Activated CD8-positive, alpha-beta T cell treated with anti-CD3 and anti-CD28 coated beads for 36 hours (primary cell): Measurements from ENCODE around the gene MAPK9. TPM values are rescaled to one million over a fixed set of nuclear protein-coding genes. Genes with fewer than 3 reads are reported as not detected.
"Not testable (repeated sequence)": the region's sequence is repeated elsewhere in the genome, so short reads cannot be mapped to it uniquely, and the experiment has no call there.

Source experiments
- ATAC-seq: fragments of 200-7000 bp; cut with Tn5 transposase; one replicate; pipeline ENCODE4 v1.10.0; 2021; ENCODE audit warnings: mild to moderate bottlenecking, moderate library complexity
- CTCF ChIA-PET: fragments of 350-600 bp; sonication (Branson Sonifier 250); formaldehyde crosslinking; loops from one replicate; lab custom pipeline; 2021; ENCODE audit warnings: antibody characterized with exemption; lab: Charles Lee
- POLR2A ChIA-PET: fragments of 350-600 bp; sonication (Branson Sonifier 250); formaldehyde crosslinking; loops from one replicate; lab custom pipeline; 2021; ENCODE audit warnings: antibody characterized with exemption; lab: Charles Lee
- DNase-seq: peaks from one replicate; pipeline ENCODE4 v3.0.0-alpha.2; 2020
- H3K27ac Mint-ChIP-seq: one replicate; pipeline ENCODE4 v1.8.0; 2021; ENCODE audit warnings: mild to moderate bottlenecking, mixed read lengths
- H3K27me3 Mint-ChIP-seq: one replicate; pipeline ENCODE4 v1.8.0; 2021; ENCODE audit warnings: mixed read lengths
- H3K36me3 Mint-ChIP-seq: one replicate; pipeline ENCODE4 v1.8.0; 2021; ENCODE audit warnings: low read depth, mixed read lengths
- H3K4me1 Mint-ChIP-seq: one replicate; pipeline ENCODE4 v1.8.0; 2021; ENCODE audit warnings: low read depth, mixed read lengths
- H3K4me3 Mint-ChIP-seq: one replicate; pipeline ENCODE4 v1.8.0; 2021; ENCODE audit warnings: mild to moderate bottlenecking, moderate library complexity, mixed read lengths
- H3K9me3 Mint-ChIP-seq: one replicate; pipeline ENCODE4 v1.8.0; 2021; ENCODE audit warnings: mixed read lengths
- CTCF ChIP-seq: fragments of 200-600 bp; IDR thresholded peaks from one replicate; pipeline ENCODE4 v1.8.0; 2022; ENCODE audit warnings: antibody characterized with exemption, mild to moderate bottlenecking
- intact Hi-C: fragments of 100-400 bp; cut with micrococcal nuclease; formaldehyde crosslinking; loops from one replicate; pipeline ENCODE4 v1.10.0; 2022
- total RNA-seq, 2 experiments: library from RNA; stranded (reverse); gene quantifications; one replicate each; pipeline ENCODE4 v1.2.3, GENCODE V29; 2021

MAPK9 gene
- total RNA-seq, 2 experiments from 2014 or later, result 31.8 to 33.2 TPM

DNA sequence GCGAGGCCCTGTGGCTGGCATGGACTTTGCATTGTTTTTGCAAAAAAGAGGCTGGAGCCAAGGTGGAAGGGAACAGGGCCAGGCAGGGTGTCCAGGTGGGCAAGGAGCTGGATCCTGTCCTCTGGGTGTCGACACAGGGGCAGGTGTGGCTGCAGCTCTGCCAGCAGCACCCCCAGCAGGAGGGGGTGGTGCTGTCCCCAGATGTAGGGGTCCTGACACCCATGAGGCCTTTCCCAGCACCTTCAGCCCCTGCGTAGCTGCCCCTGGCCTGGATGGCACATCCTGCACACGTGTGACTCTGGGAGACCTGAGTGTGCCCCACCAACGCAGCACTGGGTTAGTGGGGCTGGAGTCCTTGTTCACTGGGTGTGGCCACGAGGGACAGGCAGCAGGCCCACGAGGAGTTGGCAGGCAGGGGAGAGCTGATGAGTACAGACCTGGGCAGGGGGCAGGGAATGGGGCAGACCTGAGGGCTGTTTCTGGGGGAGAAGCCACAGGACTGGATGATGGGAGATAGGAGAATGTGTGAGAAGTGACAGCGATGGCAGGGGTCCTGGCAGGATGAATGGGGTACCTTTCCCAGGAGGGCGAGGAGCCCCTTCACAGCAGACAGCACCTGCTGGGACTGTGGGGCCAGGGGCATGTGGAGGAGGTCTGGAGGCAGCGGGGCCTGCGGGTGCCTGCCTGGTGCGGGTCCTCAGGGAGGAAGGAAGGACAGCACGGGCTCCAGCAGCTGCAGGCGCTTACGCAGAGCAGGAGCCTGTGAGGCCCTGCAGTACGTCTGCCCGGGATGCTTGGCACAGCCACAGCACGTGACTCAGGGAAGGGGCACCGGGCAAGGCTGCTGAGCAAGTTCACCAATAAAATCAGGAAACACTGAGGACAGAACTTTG, 79.3 kb downstream of the MAPK9 start:
- ATAC-seq, result no peak
- POLR2A ChIA-PET, result no interaction called here
- peaks cover 4% of the 10 kb centered on the region for H3K4me1 Mint-ChIP-seq

GRCh38 chr5:180211761-180212035, 80.2 kb downstream of the MAPK9 start:
- peaks cover 4% of the 10 kb centered on the region for H3K4me1 Mint-ChIP-seq
- peaks cover 39% of the 10 kb centered on the region for H3K27me3 Mint-ChIP-seq
- CTCF ChIA-PET, result no interaction called here
- DNase-seq (no peak), ATAC-seq (no peak)
- POLR2A ChIA-PET, result no interaction called here
- no peak for TF ChIP-seq CTCF
- H3K27ac Mint-ChIP-seq, result no peak overlapping the region
- H3K9me3 Mint-ChIP-seq, result peaks cover 9% of the 10 kb centered on the region
- intact Hi-C loops, result loop anchor here (10.0 kb wide), 1 partner anchor 77 kb away; no protein-coding TSS in a partner anchor
- no peak overlapping the region for H3K4me3 Mint-ChIP-seq
- H3K36me3 Mint-ChIP-seq, result no peaks in the 10 kb centered on the region

More for the DNA sequence above, 79.3 kb downstream of the MAPK9 start:
- intact Hi-C loops, result loop anchor here (10.0 kb wide), 1 partner anchor 78 kb away; no protein-coding TSS in a partner anchor
- DNase-seq, result no peak
- H3K27me3 Mint-ChIP-seq, result peaks cover 34% of the 10 kb centered on the region
- no peak for TF ChIP-seq CTCF
- H3K36me3 Mint-ChIP-seq, result no peaks in the 10 kb centered on the region
- H3K9me3 Mint-ChIP-seq, result peaks cover 9% of the 10 kb centered on the region
- no peak overlapping the region for H3K4me3 Mint-ChIP-seq
- no peak overlapping the region for H3K27ac Mint-ChIP-seq
- CTCF ChIA-PET, result no interaction called here

- no peak overlapping the region for H3K27ac Mint-ChIP-seq
- DNase-seq, result no peak
- ChIA-PET CTCF (no interaction called here), POLR2A (no interaction called here)
- H3K27me3 Mint-ChIP-seq, result peaks cover 40% of the 10 kb centered on the region
- peaks cover 4% of the 10 kb centered on the region for H3K4me1 Mint-ChIP-seq
- intact Hi-C loops, result loop anchor here (10.0 kb wide), 1 partner anchor 76 kb away; no protein-coding TSS in a partner anchor
- peaks cover 9% of the 10 kb centered on the region for H3K9me3 Mint-ChIP-seq
- no peaks in the 10 kb centered on the region for H3K36me3 Mint-ChIP-seq
- H3K4me3 Mint-ChIP-seq, result no peak overlapping the region
- no peak for TF ChIP-seq CTCF
- no peak for ATAC-seq
Measured at GRCh38 chr5:180210961-180211760, 80.7 kb downstream of the MAPK9 start.

DNA sequence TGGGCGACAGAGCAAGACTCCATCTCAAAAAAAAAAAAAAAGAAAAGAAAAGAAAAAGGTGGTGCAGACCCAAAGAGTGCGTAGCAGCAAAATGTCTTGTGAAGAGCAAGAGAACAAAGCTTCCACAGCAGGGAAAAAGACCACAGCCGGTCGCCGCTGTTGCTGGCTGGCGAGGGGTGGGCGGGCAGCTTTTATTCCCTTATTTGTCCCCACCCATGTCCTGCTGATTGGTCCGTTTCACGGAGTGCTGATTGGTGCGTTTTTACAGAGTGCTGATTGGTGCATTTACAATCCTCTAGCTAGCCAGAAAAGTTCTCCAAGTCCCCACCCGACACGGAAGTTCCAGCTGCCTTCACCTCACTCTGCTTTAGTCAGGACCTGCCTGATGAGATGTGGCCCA, 81.8 kb downstream of the MAPK9 start:
- DNase-seq, ATAC-seq, H3K9me3 Mint-ChIP-seq, H3K36me3 Mint-ChIP-seq, H3K27ac Mint-ChIP-seq, H3K4me3 Mint-ChIP-seq, H3K4me1 Mint-ChIP-seq, POLR2A ChIA-PET: not testable (repeated sequence)
- CTCF ChIA-PET, result interaction anchor here (0.9 to 1.6 kb wide), 4 partner anchors 26 to 82 kb away, joined by 3 to 4 read pairs (median 4); no protein-coding TSS in a partner anchor
- intact Hi-C loops, result loop anchor here (10.0 kb wide), 1 partner anchor 75 kb away; no protein-coding TSS in a partner anchor
- H3K27me3 Mint-ChIP-seq, result peaks cover 43% of the 10 kb centered on the region

DNA sequence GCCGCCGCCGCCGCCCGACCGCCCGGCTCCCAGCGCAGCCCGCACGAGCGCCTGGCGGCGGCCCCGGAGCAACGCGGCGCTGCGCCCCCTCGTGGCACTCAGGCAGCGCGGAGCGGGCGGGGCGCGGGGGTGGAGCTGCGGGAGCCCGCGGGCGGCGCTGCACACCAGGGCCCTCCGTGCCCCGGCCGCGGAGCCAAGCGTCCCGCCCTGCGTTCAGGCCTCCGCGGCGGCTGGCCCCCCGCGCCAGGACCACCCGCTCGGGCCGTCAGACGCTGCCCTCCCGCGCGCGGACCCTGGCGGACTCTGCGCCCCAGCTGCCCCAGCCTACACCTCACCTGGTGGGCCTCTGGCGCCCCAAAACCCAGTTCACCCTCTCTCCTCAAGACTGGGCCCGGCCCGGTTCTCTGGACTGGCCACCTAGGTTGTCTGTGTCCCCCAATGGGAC, 82.7 kb downstream of the MAPK9 start, which contains the start of gene RASGEF1C:
Gene RASGEF1C, minus strand, starts transcription at position 75 of the 445 bp plus-strand sequence. CDS start 71,159 bp downstream, outside the sequence.
- H3K27ac Mint-ChIP-seq, result no peak within 1 kb of the TSS
- H3K4me1 Mint-ChIP-seq, result peaks cover 4% of the 10 kb centered on the region
- CTCF ChIA-PET, result interaction anchor here (0.6 to 2.1 kb wide), 18 partner anchors 10 to 139 kb away, joined by 3 to 19 read pairs (median 4); no protein-coding TSS in a partner anchor
- POLR2A ChIA-PET, result no interaction called here
- peaks cover 43% of the 10 kb centered on the region for H3K27me3 Mint-ChIP-seq
- TF ChIP-seq CTCF, result peak; percentile 17
- ATAC-seq, result peak; percentile 97
- H3K9me3 Mint-ChIP-seq, result peaks cover 3% of the 10 kb centered on the region
- H3K36me3 Mint-ChIP-seq, result no peaks in the 10 kb centered on the region
- peak; percentile 68 for DNase-seq
- intact Hi-C loops, result no loop called here
- peak within 1 kb of the TSS; percentile 0 for H3K4me3 Mint-ChIP-seq
